Esophagus squamous epithelium (tissue), 5 donors: Measurements from ENCODE around the gene GAPDHS. TPM values are rescaled to one million over a fixed set of nuclear protein-coding genes. Genes with fewer than 3 reads are reported as not detected.

Experiments used
- DNase-seq: peaks from one replicate; lab custom pipeline; 2025; lab: John Stamatoyannopoulos, UW
- H3K27ac ChIP-seq, 4 donors: fragments of 200-600 bp; sonication (generic); one replicate each; pipeline ENCODE4 v1.5.1; 2016 to 2019; ENCODE audit warnings: mild to moderate bottlenecking in 1 of 4
- H3K27me3 ChIP-seq, 4 donors: fragments of 200-600 bp; sonication (generic); 1 replicate in 3 of 4; 2 replicates in 1 of 4; pipeline versions ENCODE4 v1.5.1 to v1.6.0; 2017 to 2021; ENCODE audit warnings: antibody characterized with exemption in 1 of 4
- H3K36me3 ChIP-seq, 3 donors: fragments of 200-600 bp; sonication (generic); one replicate each; pipeline ENCODE4 v1.5.1; 2016 to 2019
- H3K4me1 ChIP-seq, 3 donors: fragments of 200-600 bp; sonication (generic); one replicate each; pipeline ENCODE4 v1.5.1; 2017 to 2019
- H3K4me3 ChIP-seq, 4 donors: fragments of 200-600 bp; sonication (generic); 1 replicate in 3 of 4; 2 replicates in 1 of 4; pipeline ENCODE4 v1.5.1; 2016 to 2019; ENCODE audit warnings: mild to moderate bottlenecking in 2 of 4, moderate library complexity in 1 of 4
- H3K9me3 ChIP-seq, 3 donors: fragments of 200-600 bp; sonication (generic); one replicate each; pipeline ENCODE4 v1.5.1; 2016 to 2019
- POLR2A ChIP-seq, 4 donors: fragments of 450-650 bp; IDR thresholded peaks; one replicate each; pipeline ENCODE4 v1.6.1; 2017; ENCODE audit warnings: antibody characterized with exemption in 4 of 4, mild to moderate bottlenecking in 4 of 4, moderate library complexity in 3 of 4
- WGBS, 2 donors: methylation state at CpG; one replicate each; pipeline ENCODE4 v1.1.5; 2018; 5-methylcytosine and 5-hydroxymethylcytosine counted together
- intact Hi-C: fragments of 100-400 bp; cut with DNase I; formaldehyde crosslinking; loops from one replicate; pipeline ENCODE4 v1.15.0; 2022
- total RNA-seq, 4 donors: library from RNA; depleted of rRNA; stranded (reverse); fragments of >200 nt; gene quantifications; one replicate each; pipeline ENCODE4 v1.1.0, GENCODE V29; 2016
- TF ChIP-seq, protein P1 (sequence below), 6 experiments: fragments of 450-650 bp in 4 of 6; fragments of 200-600 bp in 2 of 6; sonication (generic) in 2 of 6; IDR thresholded peaks; one replicate each; pipeline ENCODE4 v1.5.1; 2016 to 2019; ENCODE audit warnings: antibody characterized with exemption in 6 of 6, mild to moderate bottlenecking in 4 of 6, moderate library complexity in 4 of 6
- donor health status: DM: yes; HTN: yes; CAD: no.

GAPDHS gene
- total RNA-seq, 4 donors from 2014 or later = not detected

DNA sequence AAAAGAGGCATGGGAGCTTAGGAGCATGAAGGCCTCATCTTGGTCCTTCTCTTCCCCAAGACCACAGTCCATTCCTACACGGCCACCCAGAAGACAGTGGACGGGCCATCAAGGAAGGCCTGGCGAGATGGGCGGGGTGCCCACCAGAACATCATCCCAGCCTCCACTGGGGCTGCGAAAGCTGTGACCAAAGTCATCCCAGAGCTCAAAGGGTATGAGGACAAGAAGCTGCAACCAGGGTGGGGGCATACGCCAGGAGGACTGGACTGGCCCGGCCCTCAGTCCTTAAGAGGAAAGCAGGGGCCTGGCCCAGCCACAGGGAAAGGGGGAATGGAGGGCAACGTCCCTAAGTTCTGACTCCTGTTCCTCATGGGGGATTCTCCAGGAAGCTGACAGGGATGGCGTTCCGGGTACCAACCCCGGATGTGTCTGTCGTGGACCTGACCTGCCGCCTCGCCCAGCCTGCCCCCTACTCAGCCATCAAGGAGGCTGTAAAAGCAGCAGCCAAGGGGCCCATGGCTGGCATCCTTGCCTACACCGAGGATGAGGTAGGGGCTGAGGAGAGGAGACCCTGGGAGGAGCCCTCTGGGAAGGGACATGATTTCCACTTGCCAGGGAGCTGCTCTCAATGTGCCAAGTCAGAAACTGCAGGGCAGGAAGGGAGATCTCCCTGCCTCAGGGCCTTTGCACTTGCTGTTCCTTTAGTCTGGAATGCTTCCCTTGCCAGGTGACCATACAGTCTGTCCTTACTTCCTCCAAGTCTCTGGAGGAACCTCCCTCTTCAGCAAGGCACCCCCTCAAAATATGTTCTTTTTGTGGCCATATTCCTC, 10.2 kb downstream of the GAPDHS start:
- Histone ChIP-seq H3K27me3 (no peaks in the 10 kb centered on the region), H3K4me1 (peaks cover 18 to 38% (median 19%) of the 10 kb centered on the region in 3 donors), H3K4me3 (no peak overlapping the region), H3K27ac (no peak overlapping the region), H3K36me3 (peaks cover 0 to 32% (median 0%) of the 10 kb centered on the region in 3 donors), H3K9me3 (no peaks in the 10 kb centered on the region)
- TF ChIP-seq, protein P1, sequence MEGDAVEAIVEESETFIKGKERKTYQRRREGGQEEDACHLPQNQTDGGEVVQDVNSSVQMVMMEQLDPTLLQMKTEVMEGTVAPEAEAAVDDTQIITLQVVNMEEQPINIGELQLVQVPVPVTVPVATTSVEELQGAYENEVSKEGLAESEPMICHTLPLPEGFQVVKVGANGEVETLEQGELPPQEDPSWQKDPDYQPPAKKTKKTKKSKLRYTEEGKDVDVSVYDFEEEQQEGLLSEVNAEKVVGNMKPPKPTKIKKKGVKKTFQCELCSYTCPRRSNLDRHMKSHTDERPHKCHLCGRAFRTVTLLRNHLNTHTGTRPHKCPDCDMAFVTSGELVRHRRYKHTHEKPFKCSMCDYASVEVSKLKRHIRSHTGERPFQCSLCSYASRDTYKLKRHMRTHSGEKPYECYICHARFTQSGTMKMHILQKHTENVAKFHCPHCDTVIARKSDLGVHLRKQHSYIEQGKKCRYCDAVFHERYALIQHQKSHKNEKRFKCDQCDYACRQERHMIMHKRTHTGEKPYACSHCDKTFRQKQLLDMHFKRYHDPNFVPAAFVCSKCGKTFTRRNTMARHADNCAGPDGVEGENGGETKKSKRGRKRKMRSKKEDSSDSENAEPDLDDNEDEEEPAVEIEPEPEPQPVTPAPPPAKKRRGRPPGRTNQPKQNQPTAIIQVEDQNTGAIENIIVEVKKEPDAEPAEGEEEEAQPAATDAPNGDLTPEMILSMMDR (IDR thresholded peaks at IDR 0.05) = no peak
- TF ChIP-seq POLR2A (IDR thresholded peaks at IDR 0.05) = no peak
- intact Hi-C loops = loop anchor here (10.0 kb wide), 1 partner anchor 171 kb away; the partner anchor contains the start of gene KMT2B
- WGBS, 2 donors = 60 to 96% methylated on average over 1 to 7 of the region's 15 CpGs
- DNase-seq = no peak

DNA sequence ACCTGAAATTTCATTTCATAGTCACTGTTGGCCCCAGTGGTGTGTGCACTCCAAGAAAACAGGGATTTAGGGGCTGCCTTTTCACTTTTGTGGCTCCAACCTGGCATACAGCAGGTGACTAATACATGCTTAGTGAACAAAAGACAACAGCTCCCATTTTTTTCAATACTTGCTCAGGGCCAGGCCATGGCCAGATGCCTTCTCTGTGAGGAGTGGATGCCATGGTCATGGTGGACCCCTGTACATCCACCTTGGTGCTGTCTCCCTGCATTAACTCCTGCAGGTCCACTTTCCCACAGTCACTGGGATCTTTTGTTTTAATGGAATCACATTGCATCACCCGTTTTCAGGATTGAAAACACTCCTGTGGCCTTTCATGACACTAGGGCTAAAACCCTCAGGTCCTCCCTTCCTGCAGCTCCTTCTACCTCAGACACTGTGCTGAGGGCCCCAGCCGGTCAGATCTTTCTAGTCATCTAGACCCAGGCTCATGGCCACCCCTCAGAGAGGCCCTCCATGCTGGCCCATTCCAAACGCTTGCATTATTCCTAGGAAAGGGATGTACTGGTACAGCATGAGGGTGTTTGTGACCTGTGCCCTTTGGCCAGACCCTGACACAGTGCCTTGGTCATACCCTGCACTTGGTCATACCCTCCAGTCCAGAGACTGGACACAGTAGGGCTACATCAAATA, 11.0 kb downstream of the GAPDHS start:
- Histone ChIP-seq H3K27me3 (no peaks in the 10 kb centered on the region), H3K36me3 (peaks cover 0 to 34% (median 0%) of the 10 kb centered on the region in 3 donors), H3K27ac (peak overlapping the region; percentile 85 to 92 (median 86)), H3K4me1 (peaks cover 18 to 45% (median 19%) of the 10 kb centered on the region in 3 donors), H3K4me3 (peak overlapping the region; percentile 63 to 88 (median 82)), H3K9me3 (no peaks in the 10 kb centered on the region)
- WGBS, 2 donors = 86 to 90% methylated on average over 3 of the region's 3 CpGs
- DNase-seq = no peak
- intact Hi-C loops = loop anchor here (10.0 kb wide), 1 partner anchor 171 kb away; the partner anchor contains the start of gene KMT2B
- TF ChIP-seq, protein P1 (IDR thresholded peaks at IDR 0.05) = no peak
- no peak for TF ChIP-seq POLR2A (IDR thresholded peaks at IDR 0.05)

DNA sequence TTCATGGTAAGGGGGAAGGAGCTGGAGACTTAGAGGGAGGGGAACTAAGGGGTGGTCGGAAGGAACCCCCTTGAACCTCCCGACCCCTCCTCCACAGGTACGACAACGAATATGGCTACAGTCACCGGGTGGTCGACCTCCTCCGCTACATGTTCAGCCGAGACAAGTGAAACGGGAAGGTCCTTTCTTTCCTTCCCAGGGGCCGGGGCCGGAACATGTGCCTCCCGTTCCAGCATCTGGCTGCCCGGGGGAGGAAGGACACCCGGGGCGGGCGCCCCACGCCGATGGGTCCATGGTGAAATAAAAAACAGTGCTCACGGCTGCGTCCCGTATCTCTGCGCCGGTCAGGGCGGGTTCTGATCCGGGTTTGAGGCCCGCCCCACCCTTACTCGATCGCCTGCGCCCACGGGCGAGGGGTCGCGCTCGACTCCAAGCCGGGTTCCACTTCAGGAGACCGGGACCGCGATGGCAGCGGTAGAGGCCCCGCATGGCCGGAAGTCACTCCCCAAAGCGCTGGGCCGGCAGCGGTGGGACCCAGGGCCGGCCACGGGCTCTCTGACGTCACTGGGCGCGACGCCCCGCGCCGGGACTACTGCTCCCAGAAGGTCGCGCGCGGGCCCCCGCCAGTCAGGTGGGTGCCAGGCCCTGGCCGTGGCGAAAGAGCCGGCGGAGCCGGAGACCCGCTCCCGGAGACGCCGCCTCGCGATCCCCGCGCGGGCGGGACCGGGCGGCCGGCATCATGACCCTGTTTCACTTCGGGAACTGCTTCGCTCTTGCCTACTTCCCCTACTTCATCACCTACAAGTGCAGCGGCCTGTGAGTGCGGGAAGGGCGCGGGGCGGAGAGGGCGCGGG, 12.0 kb downstream of the GAPDHS start, which contains the start of gene TMEM147:
TSS of gene TMEM147 (plus strand) at position 626 of the 854 bp plus-strand sequence. CDS start at position 740, 114 bp downstream.
- intact Hi-C loops = loop anchor here (10.0 kb wide), 1 partner anchor 170 kb away; the partner anchor contains the start of gene KMT2B
- Histone ChIP-seq H3K4me3 (peak within 1 kb of the TSS; percentile 63 to 88 (median 82)), H3K36me3 (peaks cover 0 to 39% (median 0%) of the 10 kb centered on the region in 3 donors), H3K27ac (peak within 1 kb of the TSS; percentile 85 to 92 (median 86)), H3K9me3 (no peaks in the 10 kb centered on the region), H3K27me3 (no peaks in the 10 kb centered on the region), H3K4me1 (peaks cover 18 to 47% (median 19%) of the 10 kb centered on the region in 3 donors)
- WGBS, 2 donors = 0 to 1% methylated on average over 3 to 22 of the region's 85 CpGs
- DNase-seq = peak; percentile 44
- TF ChIP-seq, protein P1 (IDR thresholded peaks at IDR 0.05) = peak in 2 of 6 experiments; percentile 18 to 21
- TF ChIP-seq POLR2A (IDR thresholded peaks at IDR 0.05) = peak in 2 of 4 donors; percentile 57 to 66

DNA sequence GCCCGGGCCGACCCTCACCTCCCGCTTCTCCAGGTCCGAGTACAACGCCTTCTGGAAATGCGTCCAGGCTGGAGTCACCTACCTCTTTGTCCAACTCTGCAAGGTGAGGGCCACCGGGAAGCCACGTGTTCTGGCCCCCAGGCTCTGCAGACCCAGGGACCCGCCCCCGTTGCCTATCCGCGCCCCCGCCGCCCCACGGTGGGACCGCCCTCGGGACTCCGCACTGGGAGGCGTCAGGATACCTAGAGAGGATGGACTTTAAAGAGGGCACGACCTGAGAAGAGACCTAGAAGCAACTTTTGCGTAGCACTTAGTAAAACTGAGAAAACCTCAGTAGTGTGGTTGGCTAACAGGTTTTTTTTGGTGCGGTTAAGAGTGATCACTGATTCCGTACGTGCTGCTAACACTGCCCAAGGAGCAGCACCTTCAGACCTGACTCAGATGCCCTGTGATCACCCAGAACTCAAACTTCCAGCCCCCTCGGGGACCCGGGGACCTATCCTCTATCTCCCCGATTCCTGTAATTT, 12.7 kb downstream of the GAPDHS start:
- Histone ChIP-seq H3K4me3 (peak overlapping the region; percentile 63 to 88 (median 82)), H3K27ac (peak overlapping the region; percentile 85 to 92 (median 86)), H3K36me3 (peaks cover 0 to 46% (median 6%) of the 10 kb centered on the region in 3 donors), H3K4me1 (peaks cover 18 to 47% (median 19%) of the 10 kb centered on the region in 3 donors), H3K27me3 (no peaks in the 10 kb centered on the region), H3K9me3 (no peaks in the 10 kb centered on the region)
- DNase-seq = no peak
- TF ChIP-seq POLR2A (IDR thresholded peaks at IDR 0.05) = no peak
- intact Hi-C loops = loop anchor here (10.0 kb wide), 1 partner anchor 169 kb away; the partner anchor contains the start of gene KMT2B
- 4 to 8% methylated on average over 6 to 10 of the region's 27 CpGs for WGBS, 2 donors
